Measurements from ENCODE around the gene MYO16.

Gene MYO16

DNA sequence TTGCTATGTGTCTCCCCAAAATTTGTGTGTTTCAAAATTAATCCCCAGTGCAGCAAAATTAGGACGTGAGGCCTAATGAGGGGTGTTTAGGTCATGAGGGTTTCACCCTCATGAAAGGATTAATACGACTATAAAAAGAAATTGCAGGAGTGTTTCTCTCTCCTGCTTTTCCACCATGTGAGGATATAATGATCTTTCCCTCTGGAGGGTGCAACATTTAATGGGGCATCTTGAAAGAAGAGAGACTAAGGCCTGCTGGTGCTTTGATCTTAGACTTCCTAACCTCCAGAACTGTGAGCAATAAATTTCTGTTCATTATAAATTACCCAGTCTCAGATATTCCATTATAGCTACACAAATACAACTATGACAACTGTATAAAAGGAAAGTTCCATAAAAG, 183.2 kb downstream of the MYO16 start:
- no peak for DNase-seq

DNA sequence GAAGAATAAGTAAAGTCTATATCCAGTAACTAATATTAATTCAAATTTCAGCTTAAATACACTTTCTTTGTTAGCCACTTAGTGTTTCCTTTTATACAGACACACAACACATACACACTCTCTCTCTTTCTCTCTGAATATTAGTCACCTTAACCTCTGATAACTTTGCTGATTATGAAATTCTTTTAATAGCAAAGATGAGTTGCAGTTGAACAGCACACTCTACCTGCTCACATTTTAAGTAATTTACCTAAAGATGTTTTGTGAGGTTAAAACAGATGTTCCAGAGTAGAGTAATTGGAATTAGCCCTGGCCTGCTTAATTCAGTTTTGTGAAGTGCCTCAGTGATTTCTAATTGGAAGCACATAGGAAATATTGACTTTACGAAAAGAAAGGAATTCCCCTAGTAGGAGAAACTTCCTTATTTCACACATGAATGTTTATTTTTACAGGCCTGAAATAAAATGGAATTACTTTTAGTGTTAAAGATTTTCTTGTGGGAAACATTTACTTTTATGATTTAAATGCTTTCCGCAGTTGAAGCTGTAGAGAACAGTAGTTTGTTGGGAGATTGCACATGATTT, 184.3 kb downstream of the MYO16 start:
- no peak for DNase-seq

DNA sequence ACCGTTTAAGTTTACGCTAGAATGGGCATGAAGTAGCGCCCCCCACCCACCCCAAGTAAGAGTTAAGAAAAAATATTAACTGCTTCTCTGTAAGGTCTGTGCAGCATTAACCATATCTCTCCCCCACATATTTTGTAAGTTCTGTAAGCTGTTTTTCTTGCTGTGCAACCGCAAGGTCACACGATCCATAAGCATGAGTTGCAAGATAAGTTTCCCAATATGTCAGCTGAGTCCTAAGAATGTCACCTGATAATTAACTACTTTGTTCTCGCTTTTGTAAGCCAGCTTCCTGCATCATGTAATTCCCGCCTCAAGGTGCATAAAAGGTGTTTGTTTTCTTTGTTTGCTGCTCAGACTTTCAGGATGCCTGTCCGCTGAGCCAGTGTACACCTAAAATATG, 187.0 kb downstream of the MYO16 start:
- no peak for DNase-seq

DNA sequence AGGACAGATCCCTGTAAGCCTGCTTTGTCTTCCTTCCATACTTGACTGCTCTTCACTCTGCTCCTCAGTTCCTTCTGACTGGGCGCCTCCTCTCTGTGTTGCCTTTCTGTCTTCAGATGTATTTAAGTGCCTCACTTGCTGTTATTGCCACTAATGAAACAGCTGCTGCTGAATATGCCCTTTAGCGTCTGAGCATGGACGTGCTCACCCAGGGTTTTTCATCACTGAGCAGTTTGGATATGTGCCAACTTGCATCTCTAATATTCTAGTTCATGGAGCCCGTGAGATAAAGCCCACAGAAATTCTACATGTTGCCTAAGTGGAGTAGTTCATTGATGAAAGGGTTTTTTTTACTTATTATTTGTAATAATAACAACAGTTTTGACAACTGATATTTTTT, 198.2 kb downstream of the MYO16 start:
- peak; percentile 2 for DNase-seq

DNA sequence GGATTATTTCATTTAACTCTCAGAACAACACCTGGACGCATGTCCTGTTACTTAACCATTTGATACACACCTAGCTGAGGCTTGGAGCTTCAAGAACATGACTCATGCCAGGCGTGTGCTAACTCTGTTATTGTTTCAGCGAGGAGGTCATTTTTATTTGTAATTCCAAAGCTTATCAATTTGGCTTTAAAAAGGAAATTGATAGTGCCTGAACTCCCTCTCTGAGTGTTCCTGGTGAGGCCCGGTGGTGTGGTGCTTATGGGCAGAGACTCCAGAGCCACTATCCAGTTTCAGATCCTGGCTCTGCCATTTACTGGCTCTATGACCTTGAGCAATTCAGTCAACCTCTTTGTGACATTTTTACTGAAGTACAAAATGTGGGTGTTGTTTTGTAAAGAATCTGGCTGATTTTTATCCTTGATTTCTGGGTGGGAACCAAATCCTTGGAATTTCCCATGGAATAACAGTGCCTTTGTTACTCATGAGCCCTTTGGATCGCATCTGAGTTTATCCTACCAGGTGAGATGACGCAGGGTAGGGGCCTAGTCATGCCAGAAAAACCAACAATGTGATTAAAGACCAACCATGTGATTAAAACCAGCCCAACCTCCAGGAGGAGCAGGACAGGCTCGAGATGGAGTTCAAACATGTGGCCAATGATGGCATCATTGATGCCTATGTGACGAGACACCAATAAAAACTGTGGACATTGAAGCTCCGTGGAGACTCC, 198.8 kb downstream of the MYO16 start:
- no peak for DNase-seq

DNA sequence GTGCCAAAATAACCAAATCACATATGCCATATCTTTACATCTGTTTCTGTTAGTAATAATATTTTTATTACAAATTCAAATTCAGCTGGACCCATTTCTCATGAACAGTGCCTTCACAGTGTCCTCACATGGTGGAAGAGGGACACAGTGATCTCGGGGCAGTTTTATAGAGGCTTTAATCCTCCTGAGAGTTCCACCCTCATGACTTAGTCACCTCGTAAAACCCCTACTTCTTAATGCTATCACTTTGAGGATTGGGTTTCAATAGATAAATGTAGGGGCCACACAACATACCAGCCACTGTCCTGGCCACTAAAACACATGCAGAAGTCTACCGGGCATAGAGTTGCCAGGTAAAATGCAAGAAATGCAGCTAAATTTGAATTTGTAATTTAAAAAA, 201.5 kb downstream of the MYO16 start:
- no peak for DNase-seq

DNA sequence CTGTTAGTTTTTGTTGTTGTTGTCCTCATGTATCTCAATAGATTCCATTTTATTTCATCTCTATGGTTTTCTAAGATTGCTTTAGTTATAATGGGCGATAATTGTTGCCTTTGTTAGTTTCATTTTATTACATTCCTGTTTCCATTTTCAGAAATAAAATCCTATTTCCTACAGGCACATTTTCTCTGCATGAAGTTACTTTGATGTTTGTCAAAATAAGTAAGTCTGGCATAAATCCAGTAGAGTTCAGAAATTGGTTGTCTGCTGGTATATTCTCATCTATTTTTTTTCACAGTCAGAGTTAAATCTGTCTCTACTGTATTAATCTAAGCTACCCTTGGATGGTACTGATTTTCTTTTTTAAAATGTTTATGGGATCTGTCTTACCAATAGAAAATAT, 204.1 kb downstream of the MYO16 start:
- DNase-seq, result no peak

DNA sequence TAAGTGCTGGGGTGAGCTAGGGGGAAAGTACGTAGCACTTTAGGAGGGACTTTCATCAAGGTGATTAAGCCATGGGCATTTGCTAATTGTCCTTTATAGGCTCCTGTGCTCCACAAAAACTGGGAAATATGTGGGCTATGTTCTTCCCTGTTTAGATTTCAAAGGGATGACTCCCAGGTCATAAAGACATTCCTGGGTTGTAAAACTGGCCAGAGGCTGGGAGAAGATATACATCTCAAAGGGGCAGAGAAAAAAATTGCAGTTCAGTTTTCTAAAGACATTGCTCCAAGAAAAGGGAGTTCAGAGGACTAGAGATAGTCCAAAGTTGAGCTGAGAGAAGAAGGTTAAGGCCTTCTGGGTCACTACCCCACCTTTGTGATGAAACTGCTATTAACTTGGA, 204.8 kb downstream of the MYO16 start:
- DNase-seq, result no peak

DNA sequence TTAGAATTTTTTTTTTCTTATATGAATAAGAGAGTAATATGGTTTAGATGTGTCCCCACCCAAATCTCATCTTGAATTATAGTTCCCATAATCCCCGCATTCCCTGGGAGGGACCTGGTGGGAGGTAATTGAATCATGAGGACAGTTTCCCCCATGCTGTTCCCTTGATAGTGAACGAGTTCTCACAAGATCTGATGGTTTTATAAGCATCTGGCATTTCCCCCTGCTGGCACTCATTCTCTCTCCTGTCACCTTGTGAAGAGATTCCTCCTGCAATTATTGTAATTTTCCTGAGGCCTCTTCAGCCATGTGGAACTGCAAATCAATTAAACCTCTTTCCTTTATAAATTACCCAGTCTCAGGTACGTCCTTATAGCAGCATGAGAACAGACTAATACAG, 205.7 kb downstream of the MYO16 start:
- no peak for DNase-seq

DNA sequence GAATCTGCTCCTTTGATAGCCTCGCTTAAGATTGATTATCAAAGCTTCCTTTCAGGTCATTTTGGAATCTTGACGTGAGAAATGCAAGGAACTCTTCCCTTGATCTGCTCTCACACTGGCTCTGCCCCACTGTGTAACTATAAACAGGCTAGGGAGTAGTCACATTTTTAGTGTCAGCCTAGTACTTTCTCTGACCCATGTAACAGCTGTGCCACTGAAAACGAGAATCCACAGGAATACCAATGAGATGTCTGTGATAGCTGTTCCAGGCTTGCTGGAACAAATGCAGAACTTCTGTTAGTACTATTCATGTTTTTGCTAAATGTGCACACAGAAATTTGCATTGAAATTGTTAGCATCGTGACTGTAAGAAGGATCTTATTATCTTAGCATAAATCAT, 221.3 kb downstream of the MYO16 start:
- DNase-seq, result no peak

DNA sequence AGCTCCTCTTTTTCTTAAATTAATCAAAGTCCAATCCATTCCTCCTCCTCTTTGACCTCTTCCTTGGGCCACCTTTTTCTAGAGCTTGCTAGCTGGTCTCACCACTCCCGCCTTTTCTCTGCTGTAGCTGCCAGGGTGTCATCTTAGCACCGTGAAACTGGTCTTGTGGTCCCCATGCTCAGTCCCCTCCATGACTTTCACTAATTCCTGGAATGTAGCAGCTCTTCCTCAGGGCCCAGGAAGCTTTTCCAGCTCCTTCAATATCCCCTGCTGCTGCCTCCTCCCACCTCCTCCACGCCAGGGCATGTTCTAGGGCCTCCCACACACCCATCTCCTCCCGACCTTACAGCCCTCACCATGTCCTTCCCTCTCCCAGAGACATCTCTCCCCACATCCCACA, 222.2 kb downstream of the MYO16 start:
- DNase-seq, result no peak

DNA sequence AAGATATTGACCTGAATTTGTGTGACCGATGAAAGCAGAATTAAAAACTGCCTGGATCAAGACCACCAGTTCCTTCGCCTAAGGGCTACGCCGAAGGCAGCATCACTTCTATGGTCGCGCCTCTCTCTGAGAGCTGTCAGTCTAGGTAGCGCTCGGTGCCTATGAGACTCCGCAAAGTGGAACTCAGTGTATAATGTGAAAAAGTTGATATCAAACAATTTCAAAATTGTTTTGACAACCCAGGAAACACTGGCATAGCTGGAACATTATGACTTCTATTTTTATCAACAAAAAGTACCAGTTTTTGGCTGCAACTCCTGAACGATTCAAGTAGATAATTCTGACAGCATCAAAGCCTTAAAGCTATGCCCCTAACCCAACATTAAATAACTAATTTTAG, 223.6 kb downstream of the MYO16 start:
- DNase-seq, result no peak

DNA sequence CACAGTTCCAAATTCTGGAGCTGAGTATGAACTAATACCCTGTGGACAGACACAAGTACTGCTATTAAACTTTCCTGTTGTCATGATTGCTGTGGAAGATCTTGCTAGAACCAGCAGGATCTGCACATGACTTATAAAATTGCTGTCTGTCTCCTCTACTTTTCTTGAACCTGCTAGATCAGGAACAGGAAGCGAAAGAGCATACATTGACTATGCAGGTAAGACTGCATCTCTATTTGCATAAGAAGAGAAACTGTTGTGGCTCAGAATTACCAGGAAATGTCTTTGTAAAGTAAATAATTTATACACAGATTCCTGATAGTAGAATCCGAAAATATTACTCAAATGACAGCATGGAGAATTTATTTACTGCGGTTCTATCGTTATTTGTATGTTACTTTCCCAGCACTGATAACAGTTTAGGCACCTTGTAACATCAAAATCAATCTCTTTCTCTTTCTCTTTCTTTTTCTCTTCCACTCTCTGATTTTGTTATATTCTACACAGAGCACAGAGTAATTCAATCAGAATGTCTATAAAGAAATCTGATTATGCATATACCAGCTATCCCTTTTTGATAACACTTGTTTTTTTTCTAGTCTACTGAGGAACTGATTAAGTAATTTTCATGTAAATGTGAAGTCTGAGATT, 226.5 kb downstream of the MYO16 start:
- DNase-seq, result peak; percentile 7

DNA sequence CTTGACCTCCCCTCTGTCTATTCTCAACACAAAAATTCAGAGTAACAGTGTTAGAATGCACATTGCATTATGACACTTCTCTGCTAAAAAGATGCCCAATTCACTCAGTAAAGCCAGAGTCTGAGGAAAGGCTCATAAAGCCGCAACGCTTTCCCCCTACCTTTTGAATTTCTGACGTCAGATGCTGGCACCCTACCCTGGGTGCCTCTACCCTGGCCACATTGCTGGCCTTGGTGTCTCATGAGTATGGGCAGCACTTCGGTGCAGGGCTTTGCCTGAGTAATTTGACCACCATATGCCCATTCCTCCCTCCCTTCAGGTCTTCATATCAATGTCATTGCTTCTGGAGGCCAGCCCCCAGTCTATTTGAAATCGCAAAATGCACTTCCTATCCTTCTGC, 229.3 kb downstream of the MYO16 start:
- no peak for DNase-seq

DNA sequence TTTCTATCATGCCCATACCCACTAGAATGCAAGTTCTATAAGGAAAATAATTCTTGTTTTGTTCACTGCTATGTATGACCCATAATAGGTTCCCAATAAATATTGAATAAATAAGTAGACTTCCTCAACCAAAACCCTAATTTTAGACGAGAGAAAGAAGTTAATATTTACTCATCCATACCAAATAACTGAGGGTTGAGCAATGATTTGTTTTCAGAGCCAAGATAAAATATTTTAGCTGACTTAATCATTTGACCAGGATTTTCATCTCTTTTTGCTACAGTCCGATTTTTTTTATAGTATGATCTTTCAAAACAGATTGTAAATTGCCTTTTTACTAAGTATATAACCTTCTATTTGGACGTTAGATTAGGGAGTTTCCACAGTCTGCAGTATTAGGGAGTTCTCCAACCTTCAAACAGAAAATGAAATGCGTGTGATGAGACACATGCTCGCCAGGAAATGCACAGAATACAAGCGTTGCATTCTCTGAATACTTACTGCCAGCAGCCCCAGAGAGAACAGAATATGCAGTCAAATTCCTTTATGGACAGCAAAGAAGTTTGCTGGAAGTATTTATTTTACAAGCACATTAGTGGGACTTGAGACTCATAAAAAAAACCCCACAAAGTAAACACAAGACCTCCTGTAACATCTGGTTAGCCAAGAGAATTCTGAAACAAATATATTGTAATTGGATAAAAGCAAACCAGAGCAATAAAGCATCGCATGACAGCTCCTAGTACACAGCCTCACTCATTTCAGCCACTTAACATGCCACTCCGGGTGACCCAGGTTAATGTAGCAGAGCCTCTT, 230.0 kb downstream of the MYO16 start:
- DNase-seq, result no peak

DNA sequence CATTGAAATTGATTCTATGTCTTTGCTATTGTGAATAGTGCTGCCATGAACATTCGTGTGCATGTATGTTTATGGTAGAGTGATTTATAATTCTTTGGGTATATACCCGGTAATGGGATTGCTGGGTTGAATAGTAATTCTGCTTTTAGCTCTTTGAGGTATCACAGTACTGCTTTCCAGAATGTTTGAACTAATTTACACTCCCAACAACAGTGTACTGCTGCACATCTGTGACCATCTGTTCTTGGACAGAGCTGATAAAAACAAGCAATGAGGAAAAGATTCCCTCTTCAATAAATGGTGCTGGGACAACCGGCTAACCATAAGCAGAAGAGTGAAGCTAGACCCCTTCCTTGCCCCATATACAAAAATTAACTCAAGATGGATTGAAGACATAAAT, 231.0 kb downstream of the MYO16 start:
- no peak for DNase-seq

DNA sequence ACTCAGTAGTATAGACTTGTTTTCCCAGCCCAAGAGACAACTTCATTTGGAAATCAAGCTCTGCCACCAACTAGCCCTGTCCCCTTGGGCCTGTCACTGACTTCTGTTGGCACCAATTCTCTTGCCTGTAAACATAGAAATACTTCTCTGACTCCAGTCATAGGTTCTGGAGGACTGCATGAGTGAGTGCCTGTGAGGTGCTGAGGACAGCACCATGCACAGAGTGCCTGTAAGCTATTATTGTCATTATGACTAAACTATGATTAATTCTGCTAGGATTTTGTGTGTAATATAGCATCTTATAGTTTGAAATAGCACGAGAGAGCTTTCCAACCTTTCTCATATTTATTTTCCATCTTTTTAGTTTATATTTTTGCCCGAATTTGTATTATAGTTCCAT, 247.9 kb downstream of the MYO16 start:
- no peak for DNase-seq

DNA sequence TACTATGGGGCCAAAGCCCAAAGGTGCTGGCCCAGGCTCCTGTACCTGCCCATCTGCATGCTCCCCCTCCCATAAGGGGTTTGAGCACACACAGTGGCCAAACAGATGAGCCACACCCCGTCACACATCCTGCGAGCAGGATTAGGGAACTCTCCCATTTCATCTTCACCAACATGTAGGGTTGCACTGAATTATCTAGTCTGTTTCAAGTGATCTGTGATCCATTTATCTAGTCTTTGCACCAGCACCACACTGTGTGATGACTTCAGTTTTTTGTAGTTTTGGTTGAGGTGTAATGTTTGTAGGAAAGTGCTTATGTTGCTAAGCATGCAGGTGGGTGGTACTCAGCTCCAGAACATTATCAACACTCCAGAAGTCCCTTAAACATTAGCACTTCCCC, 249.3 kb downstream of the MYO16 start:
- DNase-seq, result no peak

DNA sequence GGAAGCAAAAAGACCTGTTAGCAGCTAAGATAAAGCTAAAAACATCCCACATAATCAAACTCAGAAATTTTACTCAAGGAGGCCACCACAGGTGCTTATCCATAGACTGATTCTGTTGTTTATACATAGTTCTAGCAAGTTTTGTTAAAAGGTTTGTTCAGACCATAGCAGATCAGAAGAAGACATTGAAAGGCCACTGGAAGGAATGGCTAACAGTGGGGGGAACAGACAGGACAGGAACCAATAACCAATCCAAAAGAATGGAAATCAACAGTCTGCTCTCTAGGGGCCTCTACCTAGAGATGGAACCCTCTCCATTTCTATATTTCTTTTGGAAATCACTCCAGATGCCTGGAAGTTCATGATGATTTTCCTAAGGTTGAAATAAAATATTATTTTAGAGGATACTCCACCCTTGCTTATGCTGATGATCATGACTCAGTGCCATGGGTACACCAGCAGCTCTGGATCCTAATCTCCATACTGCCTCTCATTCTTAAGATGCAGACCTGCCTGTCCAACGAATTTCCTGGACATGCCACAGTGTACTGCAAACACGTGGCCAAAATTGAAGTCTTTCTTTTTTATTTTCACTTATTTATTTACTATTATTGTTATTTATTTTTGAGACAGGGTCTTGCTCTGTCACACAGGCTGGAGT, 260.0 kb downstream of the MYO16 start:
- DNase-seq, result no peak

DNA sequence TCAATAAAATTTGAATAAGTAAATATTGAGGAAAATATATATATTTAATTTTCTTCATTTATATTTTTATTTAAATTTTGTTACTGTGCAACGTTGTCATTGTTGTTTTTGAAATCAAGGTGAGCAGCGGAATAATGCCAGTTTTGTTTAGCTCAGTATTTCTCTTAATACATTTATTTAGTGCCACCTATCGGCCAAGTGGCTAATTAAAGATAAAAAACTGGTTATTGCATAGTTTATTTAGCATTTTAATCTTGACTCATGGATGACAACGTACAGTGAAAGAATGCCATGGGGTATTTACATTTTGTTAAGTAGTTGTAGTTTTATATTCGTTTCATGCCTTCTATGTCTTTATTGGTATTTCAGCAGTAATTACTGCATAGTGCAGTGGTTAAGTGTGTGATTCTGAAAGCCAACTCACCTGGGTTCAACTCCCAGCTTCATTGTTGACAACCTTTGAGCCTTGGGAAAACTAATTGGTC, 265.9 kb downstream of the MYO16 start:
- DNase-seq, result peak; percentile 47

DNA sequence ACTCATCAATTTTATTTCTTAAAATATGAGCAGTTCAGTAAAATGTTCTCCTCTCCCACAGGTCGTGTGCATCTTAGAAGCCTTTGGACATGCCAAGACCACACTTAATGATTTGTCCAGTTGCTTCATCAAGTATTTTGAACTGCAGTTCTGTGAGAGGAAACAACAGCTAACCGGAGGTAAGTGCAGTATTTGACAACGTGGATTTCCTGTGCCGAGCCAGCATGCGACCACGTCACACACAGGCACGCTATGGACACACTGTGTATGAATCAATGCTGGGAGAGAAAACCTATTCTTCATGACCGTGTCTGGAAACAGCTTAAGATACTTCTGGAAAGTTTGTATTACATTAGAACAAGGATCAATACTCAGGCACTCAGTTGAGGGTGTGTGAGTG, 268.5 kb downstream of the MYO16 start:
- no peak for DNase-seq

DNA sequence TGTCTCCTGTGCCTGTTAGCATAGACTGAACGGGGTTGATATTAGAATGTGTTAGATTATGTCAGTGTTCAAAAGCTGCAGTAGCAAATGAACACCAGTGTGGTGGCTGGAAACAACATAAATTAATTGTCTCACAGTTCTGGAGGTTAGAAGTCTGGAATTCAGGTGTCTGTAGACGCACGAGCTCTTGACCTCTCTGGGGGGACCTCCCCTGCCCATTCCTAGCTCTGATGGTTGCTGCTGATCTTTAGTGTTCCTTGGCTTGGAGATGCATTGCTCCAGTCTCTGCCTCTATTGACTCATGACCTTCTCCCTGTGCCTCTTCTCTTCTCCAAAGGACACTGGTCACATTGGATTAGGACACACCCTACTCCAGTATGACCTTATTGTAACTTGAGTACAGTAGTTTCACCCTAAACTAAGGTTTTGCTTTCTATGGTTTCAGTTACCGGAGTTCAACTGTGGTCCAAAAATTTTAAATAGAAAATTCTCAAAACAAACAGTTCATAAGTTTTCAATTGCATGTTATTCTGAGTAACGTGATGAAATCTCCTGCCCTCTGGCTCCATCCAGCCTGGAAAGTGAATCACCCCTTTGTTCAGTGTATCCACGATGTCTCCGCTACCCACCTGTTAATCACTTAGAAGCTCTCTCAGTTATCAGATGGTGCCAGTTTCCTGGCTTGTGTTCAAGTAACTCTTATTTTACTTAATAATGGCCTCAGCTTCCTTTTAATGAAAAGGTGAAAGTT, 273.2 kb downstream of the MYO16 start:
- no peak for DNase-seq
